Epithelial cell of esophagus (primary cell): ENCODE data around the gene GRK3.

Experiments used
- DNase-seq: peaks from one replicate; pipeline ENCODE4 v3.0.0; 2010; ENCODE audit warnings: low read depth
- H3K4me3 ChIP-seq: 2 replicates; pipeline ENCODE4 v1.5.1; 2011; ENCODE audit warnings: mild to moderate bottlenecking, low read length, control low read depth
- TF ChIP-seq, protein P1 (sequence below): IDR thresholded peaks from 2 replicates; pipeline ENCODE4 v1.5.1; 2011; ENCODE audit warnings: low read depth, mild to moderate bottlenecking, low read length, control low read depth, inconsistent platforms; ENCODE audit not compliant: insufficient read depth; ENCODE audit errors: missing control alignments

GRK3 gene

DNA sequence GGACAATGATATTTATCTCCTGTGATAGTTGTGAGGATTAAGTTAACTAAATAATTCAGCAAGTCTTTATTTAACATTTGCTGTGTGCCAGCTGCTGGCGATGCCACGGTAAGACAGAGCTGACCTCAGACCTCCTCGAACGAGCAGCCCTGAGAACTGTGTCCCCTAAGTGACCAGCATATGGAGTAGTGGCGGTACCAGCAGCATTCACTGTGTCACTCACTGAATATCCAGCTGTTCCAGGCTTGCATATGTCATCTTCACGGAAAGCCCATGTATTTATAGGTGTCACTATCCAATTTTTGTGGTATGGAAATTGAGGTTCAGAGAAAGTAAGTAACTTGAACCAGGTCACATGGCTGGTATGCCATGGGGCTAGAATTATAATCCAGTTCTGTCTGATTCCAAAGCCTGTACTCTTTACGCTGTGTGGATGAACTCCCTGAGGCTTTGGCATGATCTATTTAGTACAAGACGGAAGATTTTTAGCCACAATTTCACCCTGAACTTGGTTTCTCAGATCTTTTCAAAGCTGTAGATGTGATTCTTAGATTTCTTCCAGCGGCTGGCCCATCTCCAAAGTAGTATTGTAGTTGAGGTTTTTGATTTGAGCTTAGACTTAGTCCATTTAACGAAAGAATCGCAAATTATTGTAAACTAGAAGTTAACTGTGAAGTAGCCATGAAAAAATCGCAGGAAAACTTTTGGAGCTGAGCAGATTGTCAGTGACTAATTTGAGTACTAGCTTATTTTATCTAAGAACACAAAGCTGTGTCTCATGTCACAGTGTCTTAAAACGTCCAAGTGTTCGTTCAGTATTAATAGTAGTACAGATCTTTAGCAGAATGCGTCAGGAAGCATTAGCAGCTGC is 128.2 kb downstream of the GRK3 start:
- DNase-seq: no peak
- TF ChIP-seq, protein P1, sequence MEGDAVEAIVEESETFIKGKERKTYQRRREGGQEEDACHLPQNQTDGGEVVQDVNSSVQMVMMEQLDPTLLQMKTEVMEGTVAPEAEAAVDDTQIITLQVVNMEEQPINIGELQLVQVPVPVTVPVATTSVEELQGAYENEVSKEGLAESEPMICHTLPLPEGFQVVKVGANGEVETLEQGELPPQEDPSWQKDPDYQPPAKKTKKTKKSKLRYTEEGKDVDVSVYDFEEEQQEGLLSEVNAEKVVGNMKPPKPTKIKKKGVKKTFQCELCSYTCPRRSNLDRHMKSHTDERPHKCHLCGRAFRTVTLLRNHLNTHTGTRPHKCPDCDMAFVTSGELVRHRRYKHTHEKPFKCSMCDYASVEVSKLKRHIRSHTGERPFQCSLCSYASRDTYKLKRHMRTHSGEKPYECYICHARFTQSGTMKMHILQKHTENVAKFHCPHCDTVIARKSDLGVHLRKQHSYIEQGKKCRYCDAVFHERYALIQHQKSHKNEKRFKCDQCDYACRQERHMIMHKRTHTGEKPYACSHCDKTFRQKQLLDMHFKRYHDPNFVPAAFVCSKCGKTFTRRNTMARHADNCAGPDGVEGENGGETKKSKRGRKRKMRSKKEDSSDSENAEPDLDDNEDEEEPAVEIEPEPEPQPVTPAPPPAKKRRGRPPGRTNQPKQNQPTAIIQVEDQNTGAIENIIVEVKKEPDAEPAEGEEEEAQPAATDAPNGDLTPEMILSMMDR: no peak
- H3K4me3 ChIP-seq: no peak overlapping the region

DNA sequence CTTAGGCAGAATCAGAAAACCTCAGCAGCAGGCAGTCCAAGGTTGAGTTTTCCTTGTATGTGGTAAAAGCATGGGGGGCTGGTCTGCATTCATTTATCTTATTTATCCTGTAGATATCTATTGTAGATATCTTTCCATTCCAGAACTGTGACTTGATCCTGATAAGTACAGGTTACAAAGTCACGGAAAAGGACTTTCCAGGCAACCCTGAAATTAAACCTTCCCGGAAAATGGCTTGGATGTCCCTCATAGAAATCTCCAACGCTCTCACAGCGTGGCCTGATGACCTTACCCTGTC is 128.7 kb downstream of the GRK3 start:
- no peak overlapping the region for H3K4me3 ChIP-seq
- TF ChIP-seq, protein P1: no peak
- no peak for DNase-seq

DNA sequence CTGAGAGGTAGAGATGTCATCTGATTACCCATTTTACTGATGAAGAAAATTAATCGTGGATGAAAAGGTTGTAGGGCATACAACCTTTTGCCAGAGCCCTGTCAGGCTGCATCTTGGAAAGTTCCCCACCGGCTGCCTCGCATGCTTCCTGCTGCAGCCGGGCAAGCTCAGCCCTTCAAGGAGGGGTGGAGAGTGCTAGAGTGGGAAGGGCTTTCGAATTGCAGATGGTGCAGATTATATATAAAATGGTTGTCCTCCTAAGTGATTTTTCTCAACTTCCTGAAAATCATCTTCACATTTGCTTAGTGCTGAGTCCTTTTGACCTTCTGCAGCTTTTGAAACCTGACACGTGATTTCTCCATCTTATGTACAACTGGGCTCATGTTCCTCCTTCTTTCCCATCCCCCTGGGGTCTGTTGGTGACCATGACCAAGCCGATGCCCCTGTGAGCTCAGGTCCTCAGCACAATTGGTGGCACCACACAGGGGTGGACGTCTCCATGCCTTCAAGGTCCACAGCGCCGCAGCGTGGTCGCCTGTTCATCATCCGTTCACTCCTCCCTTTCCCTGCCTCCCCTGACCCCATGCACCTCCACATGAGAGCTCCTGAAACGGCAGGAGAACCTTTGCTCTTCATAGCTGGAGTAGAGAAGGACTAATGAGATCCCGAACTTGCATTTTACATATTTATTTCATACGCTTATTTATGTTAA is 129.9 kb downstream of the GRK3 start:
- no peak for DNase-seq
- TF ChIP-seq, protein P1: no peak
- no peak overlapping the region for H3K4me3 ChIP-seq

DNA sequence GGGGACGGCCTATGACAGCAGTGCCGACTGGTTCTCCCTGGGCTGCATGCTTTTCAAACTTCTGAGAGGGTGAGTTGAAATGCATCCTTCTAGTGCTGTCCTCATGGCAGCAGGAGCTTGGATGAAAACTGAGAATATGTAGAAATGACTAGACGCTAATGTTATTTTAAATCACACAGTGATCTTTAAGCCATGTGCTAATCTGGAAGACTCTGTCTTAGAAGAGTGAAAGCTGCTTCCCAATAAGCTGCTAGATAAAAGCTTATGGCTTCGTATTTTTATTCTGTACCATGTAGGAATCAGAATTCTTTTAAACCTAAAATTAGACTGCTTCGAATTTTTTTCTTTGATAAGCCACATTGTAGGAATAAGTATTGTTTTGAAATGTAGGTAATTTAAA is 130.7 kb downstream of the GRK3 start:
- TF ChIP-seq, protein P1: no peak
- H3K4me3 ChIP-seq: no peak overlapping the region
- DNase-seq: no peak

DNA sequence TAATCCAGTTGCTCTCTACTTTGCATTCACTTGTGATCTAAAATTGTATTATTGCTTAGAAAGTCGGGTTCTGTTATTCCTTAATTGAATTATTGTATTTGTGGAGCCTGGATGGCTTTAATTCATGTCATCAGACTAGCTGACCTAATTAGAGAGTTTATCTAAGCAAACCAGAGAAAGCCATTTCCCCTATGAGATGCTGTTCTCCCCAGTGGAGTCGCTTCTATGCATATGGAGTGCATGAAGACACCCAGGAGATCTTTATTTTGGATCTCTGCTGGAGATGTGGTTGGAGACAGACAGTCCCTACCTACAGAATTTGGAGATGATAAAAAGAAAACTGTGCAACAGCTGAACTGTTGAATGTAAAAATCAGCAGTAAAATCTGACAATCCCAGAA is 132.3 kb downstream of the GRK3 start:
- no peak for DNase-seq
- no peak overlapping the region for H3K4me3 ChIP-seq
- TF ChIP-seq, protein P1: no peak

DNA sequence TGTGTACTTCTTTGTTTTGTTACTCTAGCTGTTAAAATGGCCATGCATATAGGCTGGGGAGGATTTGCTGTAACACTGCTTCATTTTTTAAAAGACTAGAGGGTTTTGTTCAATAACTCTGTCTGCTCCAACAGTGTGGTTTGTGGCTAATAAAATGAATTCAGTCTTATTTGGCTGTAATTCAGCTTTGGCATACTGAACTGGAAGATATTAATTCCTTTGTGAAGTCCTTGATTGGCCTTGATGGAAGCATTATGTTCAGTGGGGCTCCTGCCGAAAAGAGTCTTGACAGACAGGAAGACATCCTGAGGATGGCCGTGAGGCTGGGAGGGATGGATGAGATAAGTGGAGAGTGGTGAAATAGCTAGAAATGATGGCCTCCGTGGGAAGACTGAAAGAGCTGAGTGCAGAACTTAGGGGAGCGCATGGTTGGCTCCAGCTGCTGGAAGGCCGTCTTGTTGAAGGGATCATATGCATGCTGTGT is 132.7 kb downstream of the GRK3 start:
- DNase-seq: no peak
- TF ChIP-seq, protein P1: no peak
- H3K4me3 ChIP-seq: no peak overlapping the region
